HEK293 (cell line): ENCODE data around the gene EMP3.

ENCODE experiments used
- ZNF792 ChIP-seq: fragments of 450-650 bp; formaldehyde crosslinking; IDR thresholded peaks from 2 replicates; pipeline ENCODE4 v1.5.1; 2016; ENCODE audit warnings: missing biosample characterization, missing genetic modification characterization
- TF ChIP-seq, protein P1 (sequence below): fragments of 450-650 bp; formaldehyde crosslinking; IDR thresholded peaks from 2 replicates; pipeline ENCODE4 v1.5.1; 2016; ENCODE audit warnings: missing biosample characterization, missing genetic modification characterization
- TF ChIP-seq, protein P2 (sequence below): sonication (generic); formaldehyde crosslinking; IDR thresholded peaks from 2 replicates; pipeline ENCODE4 v1.8.1; 2022; ENCODE audit warnings: mild to moderate bottlenecking, moderate library complexity, missing genetic modification reagents
- TF ChIP-seq, protein P3 (sequence below): fragments of 450-650 bp; formaldehyde crosslinking; IDR thresholded peaks from 2 replicates; pipeline ENCODE4 v1.5.1; 2016; ENCODE audit warnings: missing biosample characterization, missing genetic modification characterization, low read depth
- TF ChIP-seq, protein P4 (sequence below): IDR thresholded peaks from 2 replicates; pipeline ENCODE4 v1.6.1; 2011; ENCODE audit warnings: mild to moderate bottlenecking, low read depth, low read length, borderline replicate concordance

DNA sequence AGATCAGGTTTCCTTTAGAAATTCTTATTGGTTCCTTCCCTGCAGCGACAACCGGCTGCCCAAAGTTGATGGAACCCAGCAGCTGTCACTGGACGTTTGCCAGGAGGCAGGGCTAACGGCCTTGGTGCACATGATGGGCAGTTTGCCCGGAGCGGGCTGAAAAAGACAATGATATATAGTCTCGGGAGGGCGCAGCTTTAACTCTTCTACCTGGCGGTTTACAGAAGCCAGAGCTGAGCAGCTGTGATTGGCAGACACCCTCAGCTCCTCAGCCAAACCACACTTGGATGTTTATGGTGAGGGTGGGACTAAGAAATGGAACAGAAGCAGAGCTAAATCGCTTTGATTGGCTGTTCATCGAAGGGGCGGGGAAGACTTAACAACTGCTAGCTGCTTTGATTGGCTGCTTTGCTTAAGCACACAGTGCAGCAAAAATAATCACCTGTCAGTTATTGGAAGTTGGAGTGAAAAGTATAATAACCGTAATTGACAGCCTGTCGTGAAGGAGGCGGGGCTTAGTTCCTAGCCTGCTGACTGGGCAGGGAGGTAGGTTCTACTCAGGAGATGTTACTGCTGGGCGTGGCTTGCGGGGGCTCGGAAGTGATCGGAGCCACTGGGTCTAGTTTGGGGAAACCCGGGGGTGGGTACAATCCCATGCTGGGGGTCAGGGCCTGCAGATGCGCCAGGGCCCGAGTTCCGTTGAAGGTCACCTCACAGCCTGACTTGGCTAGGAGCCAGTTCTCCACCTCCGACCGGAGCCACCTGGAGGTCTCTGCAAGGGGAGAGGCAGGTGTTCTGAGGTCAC, 7.5 kb downstream of the EMP3 start:
- TF ChIP-seq, protein P1, sequence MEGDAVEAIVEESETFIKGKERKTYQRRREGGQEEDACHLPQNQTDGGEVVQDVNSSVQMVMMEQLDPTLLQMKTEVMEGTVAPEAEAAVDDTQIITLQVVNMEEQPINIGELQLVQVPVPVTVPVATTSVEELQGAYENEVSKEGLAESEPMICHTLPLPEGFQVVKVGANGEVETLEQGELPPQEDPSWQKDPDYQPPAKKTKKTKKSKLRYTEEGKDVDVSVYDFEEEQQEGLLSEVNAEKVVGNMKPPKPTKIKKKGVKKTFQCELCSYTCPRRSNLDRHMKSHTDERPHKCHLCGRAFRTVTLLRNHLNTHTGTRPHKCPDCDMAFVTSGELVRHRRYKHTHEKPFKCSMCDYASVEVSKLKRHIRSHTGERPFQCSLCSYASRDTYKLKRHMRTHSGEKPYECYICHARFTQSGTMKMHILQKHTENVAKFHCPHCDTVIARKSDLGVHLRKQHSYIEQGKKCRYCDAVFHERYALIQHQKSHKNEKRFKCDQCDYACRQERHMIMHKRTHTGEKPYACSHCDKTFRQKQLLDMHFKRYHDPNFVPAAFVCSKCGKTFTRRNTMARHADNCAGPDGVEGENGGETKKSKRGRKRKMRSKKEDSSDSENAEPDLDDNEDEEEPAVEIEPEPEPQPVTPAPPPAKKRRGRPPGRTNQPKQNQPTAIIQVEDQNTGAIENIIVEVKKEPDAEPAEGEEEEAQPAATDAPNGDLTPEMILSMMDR (tag by site-specific recombination): no peak
- TF ChIP-seq, protein P2, sequence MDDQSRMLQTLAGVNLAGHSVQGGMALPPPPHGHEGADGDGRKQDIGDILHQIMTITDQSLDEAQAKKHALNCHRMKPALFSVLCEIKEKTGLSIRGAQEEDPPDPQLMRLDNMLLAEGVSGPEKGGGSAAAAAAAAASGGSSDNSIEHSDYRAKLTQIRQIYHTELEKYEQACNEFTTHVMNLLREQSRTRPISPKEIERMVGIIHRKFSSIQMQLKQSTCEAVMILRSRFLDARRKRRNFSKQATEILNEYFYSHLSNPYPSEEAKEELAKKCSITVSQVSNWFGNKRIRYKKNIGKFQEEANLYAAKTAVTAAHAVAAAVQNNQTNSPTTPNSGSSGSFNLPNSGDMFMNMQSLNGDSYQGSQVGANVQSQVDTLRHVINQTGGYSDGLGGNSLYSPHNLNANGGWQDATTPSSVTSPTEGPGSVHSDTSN: peak; percentile 85
- TF ChIP-seq, protein P3, sequence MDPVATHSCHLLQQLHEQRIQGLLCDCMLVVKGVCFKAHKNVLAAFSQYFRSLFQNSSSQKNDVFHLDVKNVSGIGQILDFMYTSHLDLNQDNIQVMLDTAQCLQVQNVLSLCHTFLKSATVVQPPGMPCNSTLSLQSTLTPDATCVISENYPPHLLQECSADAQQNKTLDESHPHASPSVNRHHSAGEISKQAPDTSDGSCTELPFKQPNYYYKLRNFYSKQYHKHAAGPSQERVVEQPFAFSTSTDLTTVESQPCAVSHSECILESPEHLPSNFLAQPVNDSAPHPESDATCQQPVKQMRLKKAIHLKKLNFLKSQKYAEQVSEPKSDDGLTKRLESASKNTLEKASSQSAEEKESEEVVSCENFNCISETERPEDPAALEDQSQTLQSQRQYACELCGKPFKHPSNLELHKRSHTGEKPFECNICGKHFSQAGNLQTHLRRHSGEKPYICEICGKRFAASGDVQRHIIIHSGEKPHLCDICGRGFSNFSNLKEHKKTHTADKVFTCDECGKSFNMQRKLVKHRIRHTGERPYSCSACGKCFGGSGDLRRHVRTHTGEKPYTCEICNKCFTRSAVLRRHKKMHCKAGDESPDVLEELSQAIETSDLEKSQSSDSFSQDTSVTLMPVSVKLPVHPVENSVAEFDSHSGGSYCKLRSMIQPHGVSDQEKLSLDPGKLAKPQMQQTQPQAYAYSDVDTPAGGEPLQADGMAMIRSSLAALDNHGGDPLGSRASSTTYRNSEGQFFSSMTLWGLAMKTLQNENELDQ (tag by site-specific recombination): no peak
- no peak for TF ChIP-seq ZNF792 (tag by site-specific recombination)
- TF ChIP-seq, protein P4, sequence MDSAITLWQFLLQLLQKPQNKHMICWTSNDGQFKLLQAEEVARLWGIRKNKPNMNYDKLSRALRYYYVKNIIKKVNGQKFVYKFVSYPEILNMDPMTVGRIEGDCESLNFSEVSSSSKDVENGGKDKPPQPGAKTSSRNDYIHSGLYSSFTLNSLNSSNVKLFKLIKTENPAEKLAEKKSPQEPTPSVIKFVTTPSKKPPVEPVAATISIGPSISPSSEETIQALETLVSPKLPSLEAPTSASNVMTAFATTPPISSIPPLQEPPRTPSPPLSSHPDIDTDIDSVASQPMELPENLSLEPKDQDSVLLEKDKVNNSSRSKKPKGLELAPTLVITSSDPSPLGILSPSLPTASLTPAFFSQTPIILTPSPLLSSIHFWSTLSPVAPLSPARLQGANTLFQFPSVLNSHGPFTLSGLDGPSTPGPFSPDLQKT: no peak
